Measurements from ENCODE around the gene CADPS2.

GRCh38 chr7:122316467-122317388 is 569.5 kb downstream of the CADPS2 start:
- TF ChIP-seq CTCF (IDR thresholded peaks at IDR 0.05) (no peak), POLR2A (IDR thresholded peaks at IDR 0.05) (no peak)
